ENCODE results near the gene ERMARD.

The ERMARD gene

GRCh38 chr6:169714178-169714577 is 37.2 kb upstream of the ERMARD start:
- no peak for DNase-seq (ENCODE audit: low spot score)
- no peak for TF ChIP-seq CTCF (IDR thresholded peaks at IDR 0.05; ENCODE audit: extremely low read depth, insufficient read depth, missing control alignments)
- in situ Hi-C loops (cut with MboI; ENCODE audit: low pct_unique_long_range_greater_than_20kb, low sequenced_read_pairs, unreplicated experiment) = no loop called here

- TF ChIP-seq CTCF (IDR thresholded peaks at IDR 0.05; ENCODE audit: extremely low read depth, insufficient read depth, missing control alignments) = no peak
- no peak for DNase-seq (ENCODE audit: low spot score)
- in situ Hi-C loops (cut with MboI; ENCODE audit: low pct_unique_long_range_greater_than_20kb, low sequenced_read_pairs, unreplicated experiment) = no loop called here
Measured at GRCh38 chr6:169714595-169714994, 36.8 kb upstream of the ERMARD start.

- in situ Hi-C loops (cut with MboI; ENCODE audit: low pct_unique_long_range_greater_than_20kb, low sequenced_read_pairs, unreplicated experiment) = no loop called here
- no peak for TF ChIP-seq CTCF (IDR thresholded peaks at IDR 0.05; ENCODE audit: extremely low read depth, insufficient read depth, missing control alignments)
- DNase-seq (ENCODE audit: low spot score) = no peak
Measured at GRCh38 chr6:169719117-169719516, 32.3 kb upstream of the ERMARD start.

- no peak for TF ChIP-seq CTCF (IDR thresholded peaks at IDR 0.05; ENCODE audit: extremely low read depth, insufficient read depth, missing control alignments)
- no peak for DNase-seq (ENCODE audit: low spot score)
- in situ Hi-C loops (cut with MboI; ENCODE audit: low pct_unique_long_range_greater_than_20kb, low sequenced_read_pairs, unreplicated experiment) = no loop called here
Measured at GRCh38 chr6:169720207-169720855, 31.1 kb upstream of the ERMARD start.

- in situ Hi-C loops (cut with MboI; ENCODE audit: low pct_unique_long_range_greater_than_20kb, low sequenced_read_pairs, unreplicated experiment) = no loop called here
- peak; percentile 23 for DNase-seq (ENCODE audit: low spot score)
Measured at GRCh38 chr6:169722362-169723199, 28.8 kb upstream of the ERMARD start.

More at GRCh38 chr6:169722362-169723199, 28.8 kb upstream of the ERMARD start:
- TF ChIP-seq CTCF (IDR thresholded peaks at IDR 0.05; ENCODE audit: extremely low read depth, insufficient read depth, missing control alignments) = no peak
